Astrocyte of the spinal cord (primary cell): ENCODE data around the gene PFN3.
"Not testable (repeated sequence)": the region's sequence is repeated elsewhere in the genome, so short reads cannot be mapped to it uniquely, and the experiment has no call there.

Experiments
- DNase-seq: peaks from one replicate; pipeline ENCODE4 v3.0.0; 2011; ENCODE audit warnings: low read depth, low spot score
- H3K4me3 ChIP-seq: 2 replicates; pipeline ENCODE4 v1.5.1; 2011; ENCODE audit warnings: low read depth, mild to moderate bottlenecking, low read length, moderate library complexity
- CTCF ChIP-seq: IDR thresholded peaks from 2 replicates; pipeline ENCODE4 v1.5.1; 2012; ENCODE audit warnings: low read depth, mild to moderate bottlenecking, low read length, inconsistent platforms
- in situ Hi-C: cut with HindIII; loops from 2 replicates; pipeline ENCODE4 v1.10.0; 2017; ENCODE audit warnings: low sequenced_read_pairs

PFN3 gene

GRCh38 chr5:177380805-177381126 lies 19.7 kb downstream of the PFN3 start:
- DNase-seq = no peak
- in situ Hi-C loops = no loop called here
- no peak overlapping the region for H3K4me3 ChIP-seq
- no peak for TF ChIP-seq CTCF

GRCh38 chr5:177378884-177379883 lies 21.3 kb downstream of the PFN3 start:
- no peak for TF ChIP-seq CTCF
- in situ Hi-C loops = no loop called here
- no peak overlapping the region for H3K4me3 ChIP-seq
- peak; percentile 85 for DNase-seq

GRCh38 chr5:177377851-177378776 lies 22.3 kb downstream of the PFN3 start:
- no peak overlapping the region for H3K4me3 ChIP-seq
- DNase-seq = no peak
- TF ChIP-seq CTCF = no peak
- in situ Hi-C loops = no loop called here

DNA sequence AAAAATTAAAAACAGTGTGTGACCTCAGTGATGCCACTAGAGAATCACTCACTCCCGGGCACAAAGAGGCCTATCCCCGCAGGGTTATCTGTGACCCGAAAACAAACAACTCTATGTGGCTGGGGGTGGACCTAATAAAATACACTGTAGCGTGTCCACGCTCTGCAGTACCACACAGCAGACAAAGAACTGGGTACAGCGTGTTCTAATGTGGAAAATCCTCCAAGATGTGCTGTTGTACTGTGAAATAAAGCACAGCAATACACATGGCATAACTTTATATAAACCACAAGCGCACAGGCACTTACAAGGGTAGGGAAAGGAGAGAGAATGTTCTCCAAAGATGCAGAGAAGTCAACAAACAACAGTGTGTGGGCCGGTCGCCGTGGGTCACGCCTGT lies 24.4 kb downstream of the PFN3 start:
- no peak for TF ChIP-seq CTCF
- DNase-seq = no peak
- H3K4me3 ChIP-seq = no peak overlapping the region
- in situ Hi-C loops = no loop called here

GRCh38 chr5:177375516-177375915 lies 24.9 kb downstream of the PFN3 start:
- in situ Hi-C loops, DNase-seq: not testable (repeated sequence)

DNA sequence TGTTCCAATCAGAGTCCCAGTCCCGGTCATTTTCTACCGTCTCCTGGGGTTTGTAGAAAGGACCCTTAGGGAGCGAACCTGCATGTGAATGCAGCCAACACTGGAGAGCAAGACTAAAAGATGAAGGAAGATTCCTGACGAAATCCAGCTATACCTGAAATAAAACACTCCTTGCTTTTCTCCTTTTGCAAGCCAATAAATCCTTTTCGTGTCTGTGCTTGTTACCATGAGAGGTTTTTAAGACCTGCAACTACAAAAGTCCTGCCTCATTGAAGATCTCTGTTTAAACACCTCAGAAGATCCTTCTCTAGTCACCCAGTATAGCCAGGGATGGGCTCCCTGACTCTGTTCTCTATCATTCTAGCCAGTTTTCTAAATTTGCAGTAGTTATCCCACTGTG lies 26.2 kb downstream of the PFN3 start:
- TF ChIP-seq CTCF = no peak
- in situ Hi-C loops = no loop called here
- no peak for DNase-seq
- H3K4me3 ChIP-seq = no peak overlapping the region

More at GRCh38 chr5:177375516-177375915, 24.9 kb downstream of the PFN3 start:
- not testable (repeated sequence) for H3K4me3 ChIP-seq
